ENCODE measurements around the gene RAB40C. TPM values are rescaled to one million over a fixed set of nuclear protein-coding genes. Genes with fewer than 3 reads are reported as not detected.

Gene RAB40C
- total RNA-seq, 4 donors from 2014 or later = 17.7 to 28.3 (median 22.1) TPM

- Histone ChIP-seq H3K4me3 (no peak overlapping the region), H3K9me3 (no peaks in the 10 kb centered on the region), H3K27me3 (peaks cover 11% of the 10 kb centered on the region), H3K36me3 (peaks cover 0 to 13% of the 10 kb centered on the region in 2 donors), H3K27ac (peak overlapping the region in 1 of 4 donors; percentile 21), H3K4me1 (peaks cover 0 to 45% (median 18%) of the 10 kb centered on the region in 3 donors)
- whole genome bisulfite sequencing, 2 donors (ENCODE audit: low coverage in 1 of 2) = 62% methylated on average over 3 of the region's 14 CpGs; no CpG with 5 or more reads in 1 of the 2 donors
- TF ChIP-seq POLR2A (IDR thresholded peaks at IDR 0.05) = no peak
- no peak for TF ChIP-seq CTCF (IDR thresholded peaks at IDR 0.05)
- TF ChIP-seq POLR2AphosphoS5 (IDR thresholded peaks at IDR 0.05) = no peak
- no peak for TF ChIP-seq EP300 (IDR thresholded peaks at IDR 0.05)
- no peak for ATAC-seq
Measured at GRCh38 chr16:586645-587590, 2.9 kb upstream of the RAB40C start.

- Histone ChIP-seq H3K36me3 (peaks cover 0 to 8% of the 10 kb centered on the region in 2 donors), H3K27ac (peak overlapping the region; percentile 87 to 99 (median 92)), H3K4me1 (peaks cover 0 to 61% (median 18%) of the 10 kb centered on the region in 3 donors), H3K9me3 (no peaks in the 10 kb centered on the region), H3K27me3 (peaks cover 11% of the 10 kb centered on the region), H3K4me3 (peak overlapping the region; percentile 64 to 96)
- ATAC-seq = no peak
- TF ChIP-seq POLR2AphosphoS5 (IDR thresholded peaks at IDR 0.05) (peak; percentile 28), POLR2A (IDR thresholded peaks at IDR 0.05) (no peak)
- no CpG with 5 or more reads among the region's 21 CpGs for WGBS, 2 donors (ENCODE audit: low coverage in 1 of 2)
Measured at GRCh38 chr16:588639-588888, 1.3 kb upstream of the RAB40C start.

- Histone ChIP-seq H3K36me3 (peaks cover 0 to 13% of the 10 kb centered on the region in 2 donors), H3K4me3 (peak overlapping the region; percentile 64 to 96), H3K27me3 (peaks cover 11% of the 10 kb centered on the region), H3K27ac (peak overlapping the region; percentile 87 to 99 (median 92)), H3K9me3 (no peaks in the 10 kb centered on the region), H3K4me1 (peaks cover 0 to 66% (median 18%) of the 10 kb centered on the region in 3 donors)
- 0% methylated on average over 1 of the region's 107 CpGs; no CpG with 5 or more reads in 1 of the 2 donors for WGBS, 2 donors (ENCODE audit: low coverage in 1 of 2)
- peak; percentile 91 for ATAC-seq
- TF ChIP-seq EP300 (IDR thresholded peaks at IDR 0.05) (no peak), POLR2A (IDR thresholded peaks at IDR 0.05) (peak; percentile 86 to 92), CTCF (IDR thresholded peaks at IDR 0.05) (peak in 2 of 4 experiments; percentile 18 to 21), POLR2AphosphoS5 (IDR thresholded peaks at IDR 0.05) (peak; percentile 83)
Measured at GRCh38 chr16:588889-589657, 793 bp upstream of the RAB40C start.

GRCh38 chr16:590188-590814, 435 bp downstream of the RAB40C start:
- H3K27ac ChIP-seq = peak overlapping the region; percentile 64 to 99 (median 90)
- no peaks in the 10 kb centered on the region for H3K9me3 ChIP-seq
- peak overlapping the region; percentile 89 to 96 for H3K4me3 ChIP-seq
- peaks cover 0 to 67% (median 18%) of the 10 kb centered on the region in 3 donors for H3K4me1 ChIP-seq
- H3K27me3 ChIP-seq = peaks cover 11% of the 10 kb centered on the region
- ATAC-seq = peak; percentile 11
- peaks cover 0 to 20% of the 10 kb centered on the region in 2 donors for H3K36me3 ChIP-seq
- no peak for TF ChIP-seq POLR2AphosphoS5 (IDR thresholded peaks at IDR 0.05)
- TF ChIP-seq POLR2A (IDR thresholded peaks at IDR 0.05) = peak in 1 of 2 donors; percentile 27
- no peak for TF ChIP-seq EP300 (IDR thresholded peaks at IDR 0.05)
- TF ChIP-seq CTCF (IDR thresholded peaks at IDR 0.05) = peak in 2 of 4 experiments; percentile 21 to 29
- no CpG with 5 or more reads among the region's 71 CpGs for WGBS, 2 donors (ENCODE audit: low coverage in 1 of 2)

GRCh38 chr16:590815-591200, 942 bp downstream of the RAB40C start:
- Histone ChIP-seq H3K4me3 (peak overlapping the region; percentile 89 to 96), H3K27me3 (peaks cover 6% of the 10 kb centered on the region), H3K4me1 (peaks cover 0 to 63% (median 18%) of the 10 kb centered on the region in 3 donors), H3K9me3 (no peaks in the 10 kb centered on the region), H3K27ac (peak overlapping the region in 2 of 4 donors; percentile 90 to 99), H3K36me3 (peaks cover 0 to 20% of the 10 kb centered on the region in 2 donors)
- WGBS, 2 donors (ENCODE audit: low coverage in 1 of 2) = 28 to 58% methylated on average over 7 to 9 of the region's 10 CpGs
- ATAC-seq = no peak
- no peak for TF ChIP-seq POLR2A (IDR thresholded peaks at IDR 0.05)
- no peak for TF ChIP-seq CTCF (IDR thresholded peaks at IDR 0.05)
- no peak for TF ChIP-seq POLR2AphosphoS5 (IDR thresholded peaks at IDR 0.05)
- no peak for TF ChIP-seq EP300 (IDR thresholded peaks at IDR 0.05)
